WTC11 (cell line): Measurements from ENCODE around the gene M1AP. TPM values are rescaled to one million over a fixed set of nuclear protein-coding genes. Genes with fewer than 3 reads are reported as not detected.

Experiments
- ATAC-seq: fragments of 200-7000 bp; cut with Tn5 transposase; 2 replicates; pipeline ENCODE4 v1.10.0; 2021; ENCODE audit warnings: mild to moderate bottlenecking, moderate library complexity
- CTCF ChIA-PET: fragments of 300-600 bp; sonication (Branson Sonifier 250); formaldehyde crosslinking; loops from one replicate; lab custom pipeline; 2021; ENCODE audit warnings: antibody characterized with exemption; lab: Charles Lee
- POLR2A ChIA-PET: fragments of 350-600 bp; sonication (Branson Sonifier 250); formaldehyde crosslinking; loops from one replicate; lab custom pipeline; 2021; ENCODE audit warnings: antibody characterized with exemption; lab: Charles Lee
- DNase-seq: peaks from one replicate; pipeline ENCODE4 v3.0.0; 2021; ENCODE audit warnings: low spot score
- H3K27ac Mint-ChIP-seq: 2 replicates; pipeline ENCODE4 v1.8.0; 2021; ENCODE audit warnings: mixed read lengths
- H3K27me3 Mint-ChIP-seq: 2 replicates; pipeline ENCODE4 v1.8.0; 2021; ENCODE audit warnings: low read depth, mild to moderate bottlenecking, moderate library complexity, mixed read lengths
- H3K36me3 Mint-ChIP-seq: 2 replicates; pipeline ENCODE4 v1.8.0; 2021; ENCODE audit warnings: mixed read lengths
- H3K4me1 Mint-ChIP-seq: 2 replicates; pipeline ENCODE4 v1.8.0; 2022; ENCODE audit warnings: mixed read lengths
- H3K4me3 Mint-ChIP-seq: 2 replicates; pipeline ENCODE4 v1.8.0; 2021; ENCODE audit warnings: mild to moderate bottlenecking, moderate library complexity, mixed read lengths
- H3K9me3 Mint-ChIP-seq: 2 replicates; pipeline ENCODE4 v1.8.0; 2021; ENCODE audit warnings: mixed read lengths
- AFF4 ChIP-seq: sonication (generic); formaldehyde crosslinking; IDR thresholded peaks from 2 replicates; pipeline ENCODE4 v1.8.1; 2023; ENCODE audit warnings: mild to moderate bottlenecking, missing genetic modification reagents, borderline replicate concordance
- AR ChIP-seq: fragments of 250-450 bp; sonication (Bioruptor Pico); IDR thresholded peaks from 2 replicates; pipeline ENCODE4 v1.9.0; 2021; ENCODE audit warnings: mild to moderate bottlenecking
- ATF6 ChIP-seq: sonication (generic); formaldehyde crosslinking; IDR thresholded peaks from 2 replicates; pipeline ENCODE4 v1.8.1; 2023; ENCODE audit warnings: mild to moderate bottlenecking, missing genetic modification reagents
- CDX4 ChIP-seq: fragments of 250-450 bp; sonication (Bioruptor Pico); IDR thresholded peaks from 2 replicates; pipeline ENCODE4 v1.9.0; 2021; ENCODE audit warnings: moderate library complexity, mild to moderate bottlenecking, inconsistent platforms, borderline replicate concordance
- ELF4 ChIP-seq: sonication (generic); formaldehyde crosslinking; IDR thresholded peaks from 2 replicates; pipeline ENCODE4 v1.8.1; 2022; ENCODE audit warnings: low read depth, mild to moderate bottlenecking, moderate library complexity, missing genetic modification reagents
- EMX1 ChIP-seq: fragments of 250-450 bp; sonication (Bioruptor Pico); IDR thresholded peaks from 2 replicates; pipeline ENCODE4 v1.8.0; 2021; ENCODE audit warnings: mild to moderate bottlenecking
- FOXJ3 ChIP-seq: sonication (generic); formaldehyde crosslinking; IDR thresholded peaks from 2 replicates; pipeline ENCODE4 v1.9.0; 2021; ENCODE audit warnings: missing genetic modification reagents, mild to moderate bottlenecking, borderline replicate concordance
- NFYB ChIP-seq: sonication (generic); formaldehyde crosslinking; conservative IDR thresholded peaks from 2 replicates; pipeline ENCODE4 v1.8.0; 2022; ENCODE audit warnings: low read depth, missing genetic modification reagents
- NR2C2 ChIP-seq: sonication (generic); formaldehyde crosslinking; IDR thresholded peaks from 2 replicates; pipeline ENCODE4 v1.8.0; 2022; ENCODE audit warnings: mild to moderate bottlenecking, missing genetic modification reagents
- NR3C1 ChIP-seq: sonication (generic); formaldehyde crosslinking; conservative IDR thresholded peaks from 2 replicates; pipeline ENCODE4 v1.8.1; 2023; ENCODE audit warnings: low read depth, mild to moderate bottlenecking, missing genetic modification reagents
- RELA ChIP-seq: sonication (generic); formaldehyde crosslinking; IDR thresholded peaks from 2 replicates; pipeline ENCODE4 v1.8.1; 2022; ENCODE audit warnings: missing genetic modification reagents, mild to moderate bottlenecking, borderline replicate concordance
- SP1 ChIP-seq: sonication (generic); formaldehyde crosslinking; conservative IDR thresholded peaks from 2 replicates; pipeline ENCODE4 v1.8.1; 2022; ENCODE audit warnings: missing genetic modification reagents
- TCF7 ChIP-seq: sonication (generic); formaldehyde crosslinking; IDR thresholded peaks from 2 replicates; pipeline ENCODE4 v1.8.0; 2022; ENCODE audit warnings: mild to moderate bottlenecking, low read depth, missing genetic modification reagents, moderate library complexity
- USF2 ChIP-seq: sonication (generic); formaldehyde crosslinking; IDR thresholded peaks from 2 replicates; pipeline ENCODE4 v1.8.1; 2023; ENCODE audit warnings: mild to moderate bottlenecking, missing genetic modification reagents, moderate library complexity
- ZBTB21 ChIP-seq: sonication (generic); formaldehyde crosslinking; IDR thresholded peaks from 2 replicates; pipeline ENCODE4 v1.8.1; 2023; ENCODE audit warnings: mild to moderate bottlenecking, missing genetic modification reagents, borderline replicate concordance
- ZNF512 ChIP-seq: sonication (generic); formaldehyde crosslinking; IDR thresholded peaks from 2 replicates; pipeline ENCODE4 v1.8.1; 2022; ENCODE audit warnings: missing genetic modification reagents, borderline replicate concordance
- total RNA-seq: library from RNA; stranded (reverse); gene quantifications from 3 replicates; pipeline ENCODE4 v1.2.3, GENCODE V29; 2021

Gene M1AP
- total RNA-seq, 1 experiment from 2014 or later, result 5.9 TPM

- no peak for TF ChIP-seq NR2C2
- no peak for TF ChIP-seq ZNF512
- TF ChIP-seq EMX1 (CRISPR knock-in tag), result no peak
- TF ChIP-seq ELF4, result no peak
- no peak for TF ChIP-seq ATF6
- no peak for TF ChIP-seq RELA
These were observed 111.0 kb downstream of the M1AP start (continued) for GRCh38 chr2:74537140-74537539.

- POLR2A ChIA-PET, result no interaction called here
- no peak for DNase-seq
- no peak for ATAC-seq
- Mint-ChIP-seq H3K36me3 (peaks cover 16% of the 10 kb centered on the region), H3K27ac (no peak overlapping the region), H3K4me1 (peaks cover 8% of the 10 kb centered on the region; the same call in 1 of the 2 replicates), H3K27me3 (0 out of 2 replicates have a peak, but pooled peaks cover 3% of the 10 kb centered on the region), H3K9me3 (no peaks in the 10 kb centered on the region), H3K4me3 (no peak overlapping the region)
- no peak for TF ChIP-seq CDX4
- TF ChIP-seq SP1 (CRISPR knock-in tag), result no peak
- no peak for TF ChIP-seq AFF4 (CRISPR knock-in tag)
- no peak for TF ChIP-seq NR3C1
- TF ChIP-seq TCF7 (CRISPR knock-in tag), result no peak
- no peak for TF ChIP-seq USF2 (CRISPR knock-in tag)
- no peak for TF ChIP-seq ZBTB21 (CRISPR knock-in tag)
- TF ChIP-seq FOXJ3 (CRISPR knock-in tag), result no peak
- no peak for TF ChIP-seq NFYB
- no peak for TF ChIP-seq AR (CRISPR knock-in tag)
- CTCF ChIA-PET, result interaction anchor here (1.6 kb wide), 1 partner anchor 10 kb away, joined by 5 read pairs; the partner anchor contains the start of gene DQX1
These were observed 111.8 kb downstream of the M1AP start for GRCh38 chr2:74536166-74536950.
